SK-N-MC (cell line): ENCODE results near the gene BTBD19.
"Not testable (repeated sequence)": the region's sequence is repeated elsewhere in the genome, so short reads cannot be mapped to it uniquely, and the experiment has no call there.

ENCODE experiments used
- EZH2 ChIP-seq: fragments of 200-600 bp; sonication (generic); IDR thresholded peaks from one replicate; pipeline ENCODE4 v1.6.1; 2017; ENCODE audit warnings: antibody characterized with exemption
- POLR2AphosphoS5 ChIP-seq: IDR thresholded peaks from 2 replicates; pipeline ENCODE4 v1.6.1; 2012; ENCODE audit warnings: mild to moderate bottlenecking, low read depth, low read length, borderline replicate concordance

DNA sequence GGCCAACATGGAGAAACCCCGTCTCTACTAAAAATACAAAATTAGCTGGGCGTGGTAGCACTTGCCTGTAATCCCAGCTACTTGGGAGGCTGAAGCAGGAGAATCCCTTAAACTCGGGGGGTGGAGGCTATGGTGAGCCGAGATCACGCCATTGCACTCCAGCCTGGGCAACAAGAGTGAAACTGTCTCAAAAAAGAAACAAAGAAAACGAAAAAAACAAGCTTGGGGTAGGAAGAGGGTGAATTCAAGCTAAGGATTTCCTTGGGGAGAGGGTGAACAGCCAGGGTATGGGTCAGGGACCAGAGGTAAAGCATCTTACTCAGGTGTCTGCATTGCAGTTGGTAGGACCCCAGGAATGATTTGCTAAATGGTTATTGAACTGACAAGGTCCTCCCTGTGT is 41.9 kb upstream of the BTBD19 start:
- TF ChIP-seq POLR2AphosphoS5, EZH2: not testable (repeated sequence)
